HEK293T (cell line): ENCODE results near the gene KIAA0513.

Source experiments
- ARNT ChIP-seq: fragments of 450-650 bp; IDR thresholded peaks from 2 replicates; pipeline ENCODE4 v1.6.1; 2017; ENCODE audit warnings: mild to moderate bottlenecking
- BHLHE40 ChIP-seq: fragments of 450-650 bp; IDR thresholded peaks from 2 replicates; pipeline ENCODE4 v1.6.1; 2016; ENCODE audit warnings: mild to moderate bottlenecking, moderate library complexity, borderline replicate concordance
- ELF4 ChIP-seq: fragments of 450-650 bp; IDR thresholded peaks from 2 replicates; pipeline ENCODE4 v1.6.1; 2017; ENCODE audit warnings: antibody characterized with exemption
- FOXA1 ChIP-seq: fragments of 450-650 bp; IDR thresholded peaks from 2 replicates; pipeline ENCODE4 v1.6.1; 2016; ENCODE audit warnings: mild to moderate bottlenecking
- FOXK2 ChIP-seq: fragments of 450-650 bp; IDR thresholded peaks from 2 replicates; pipeline ENCODE4 v1.6.1; 2016; ENCODE audit warnings: mild to moderate bottlenecking
- FOXM1 ChIP-seq: fragments of 450-650 bp; IDR thresholded peaks from 2 replicates; pipeline ENCODE4 v1.6.1; 2017; ENCODE audit warnings: mild to moderate bottlenecking, borderline replicate concordance
- HDGF ChIP-seq: fragments of 450-650 bp; IDR thresholded peaks from 2 replicates; pipeline ENCODE4 v1.6.1; 2017; ENCODE audit warnings: antibody characterized with exemption, borderline replicate concordance
- L3MBTL2 ChIP-seq: fragments of 450-650 bp; conservative IDR thresholded peaks from 2 replicates; pipeline ENCODE4 v1.6.1; 2016; ENCODE audit warnings: mild to moderate bottlenecking
- LEF1 ChIP-seq: fragments of 450-650 bp; IDR thresholded peaks from 2 replicates; pipeline ENCODE4 v1.6.1; 2017; ENCODE audit warnings: mild to moderate bottlenecking, borderline replicate concordance
- NFRKB ChIP-seq: fragments of 450-650 bp; IDR thresholded peaks from 2 replicates; pipeline ENCODE4 v1.6.1; 2016; ENCODE audit warnings: mild to moderate bottlenecking, moderate library complexity
- PKNOX1 ChIP-seq: fragments of 450-650 bp; IDR thresholded peaks from 2 replicates; pipeline ENCODE4 v1.6.1; 2016
- SP1 ChIP-seq: fragments of 450-650 bp; IDR thresholded peaks from 2 replicates; pipeline ENCODE4 v1.6.1; 2017
- SUZ12 ChIP-seq: fragments of 450-650 bp; IDR thresholded peaks from 2 replicates; pipeline ENCODE4 v1.6.1; 2016; ENCODE audit warnings: mild to moderate bottlenecking
- TARDBP ChIP-seq: fragments of 450-650 bp; IDR thresholded peaks from 2 replicates; pipeline ENCODE4 v1.6.1; 2016

- TF ChIP-seq PKNOX1 (no peak), SP1 (no peak), HDGF (no peak), FOXK2 (no peak), SUZ12 (no peak), BHLHE40 (no peak), FOXM1 (no peak), ARNT (no peak), NFRKB (no peak), LEF1 (no peak), TARDBP (no peak), L3MBTL2 (no peak), ELF4 (no peak), FOXA1 (no peak)
These were observed 92.4 kb downstream of the KIAA0513 start for GRCh38 chr16:85120006-85120340.
